Measurements from ENCODE around the gene KATNBL1. TPM values are rescaled to one million over a fixed set of nuclear protein-coding genes. Genes with fewer than 3 reads are reported as not detected.

Gene KATNBL1
- total and polyA plus RNA-seq, 9 of the 15 experiments (the other 6 are each of a cell fraction or from before 2014, with no cell fraction given): 6.6 to 46.0 (median 24.0) TPM

GRCh38 chr15:34101366-34102174, 108.3 kb downstream of the KATNBL1 start, which contains the start of the genes EMC7 and PGBD4 (continued):
- no peak for TF ChIP-seq SNIP1 (IDR thresholded peaks at IDR 0.05; ENCODE audit: low read depth)
- peak; percentile 56; the same call in 1 of the 2 replicates for TF ChIP-seq ZNF143 (CRISPR knock-in tag; IDR thresholded peaks at IDR 0.05)
- TF ChIP-seq TARDBP (IDR thresholded peaks at IDR 0.05): no peak; the same call in 1 of the 2 replicates
- no peak for TF ChIP-seq ZNF431 (CRISPR knock-in tag; IDR thresholded peaks at IDR 0.05)
- peak; percentile 65 to 66; a peak in 3 of 4 replicates for TF ChIP-seq SIX5 (IDR thresholded peaks at IDR 0.05; ENCODE audit: borderline replicate concordance in 1 of 2, insufficient read depth in 1 of 2, low read depth in 1 of 2, low read length in 2 of 2)
- TF ChIP-seq CBX3 (IDR thresholded peaks at IDR 0.05; ENCODE audit: borderline replicate concordance in 1 of 2, low read length in 2 of 2): no peak
- TF ChIP-seq, protein P1, sequence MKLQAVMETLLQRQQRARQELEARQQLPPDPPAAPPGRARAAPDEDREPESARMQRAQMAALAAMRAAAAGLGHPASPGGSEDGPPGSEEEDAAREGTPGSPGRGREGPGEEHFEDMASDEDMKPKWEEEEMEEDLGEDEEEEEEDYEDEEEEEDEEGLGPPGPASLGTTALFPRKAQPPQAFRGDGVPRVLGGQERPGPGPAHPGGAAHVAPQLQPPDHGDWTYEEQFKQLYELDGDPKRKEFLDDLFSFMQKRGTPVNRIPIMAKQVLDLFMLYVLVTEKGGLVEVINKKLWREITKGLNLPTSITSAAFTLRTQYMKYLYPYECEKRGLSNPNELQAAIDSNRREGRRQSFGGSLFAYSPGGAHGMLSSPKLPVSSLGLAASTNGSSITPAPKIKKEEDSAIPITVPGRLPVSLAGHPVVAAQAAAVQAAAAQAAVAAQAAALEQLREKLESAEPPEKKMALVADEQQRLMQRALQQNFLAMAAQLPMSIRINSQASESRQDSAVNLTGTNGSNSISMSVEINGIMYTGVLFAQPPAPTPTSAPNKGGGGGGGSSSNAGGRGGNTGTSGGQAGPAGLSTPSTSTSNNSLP (IDR thresholded peaks at IDR 0.05; ENCODE audit: borderline replicate concordance, low read depth, low read length): no peak
- TF ChIP-seq RERE (CRISPR knock-in tag; IDR thresholded peaks at IDR 0.05; ENCODE audit: borderline replicate concordance): no peak
- no peak; the same call in 1 of the 2 replicates for TF ChIP-seq ZBTB33 (CRISPR knock-in tag; IDR thresholded peaks at IDR 0.05)
- no peak for TF ChIP-seq ZNF217 (CRISPR knock-in tag; IDR thresholded peaks at IDR 0.05)
- no peak for TF ChIP-seq RHOXF2B (CRISPR knock-in tag; conservative IDR thresholded peaks at IDR 0.05)
- TF ChIP-seq ZNF764 (CRISPR knock-in tag; IDR thresholded peaks at IDR 0.05; ENCODE audit: low read depth): no peak
- no peak for TF ChIP-seq NCOA2 (IDR thresholded peaks at IDR 0.05; ENCODE audit: partially characterized antibody in 2 of 2)
- TF ChIP-seq MED1 (CRISPR knock-in tag; IDR thresholded peaks at IDR 0.05; ENCODE audit: borderline replicate concordance): no peak
- no peak; the same call in 1 of the 2 replicates for TF ChIP-seq MYBL2 (IDR thresholded peaks at IDR 0.05; ENCODE audit: low read depth)
- TF ChIP-seq MYBL2 (CRISPR knock-in tag; IDR thresholded peaks at IDR 0.05; ENCODE audit: borderline replicate concordance): no peak
- TF ChIP-seq FOXM1 (IDR thresholded peaks at IDR 0.05; ENCODE audit: low read depth): no peak
- no peak for TF ChIP-seq FOXM1 (CRISPR knock-in tag; IDR thresholded peaks at IDR 0.05; ENCODE audit: low read depth)
- TF ChIP-seq ZNF165 (CRISPR knock-in tag; IDR thresholded peaks at IDR 0.05; ENCODE audit: borderline replicate concordance): no peak

All from K562 (cell line).